LoVo (cell line): Measurements from ENCODE around the gene CNPY1.

Source experiments
- DNase-seq: peaks from one replicate; pipeline ENCODE4 v3.0.0-alpha.2; 2016; ENCODE audit warnings: low spot score

The CNPY1 gene

DNA sequence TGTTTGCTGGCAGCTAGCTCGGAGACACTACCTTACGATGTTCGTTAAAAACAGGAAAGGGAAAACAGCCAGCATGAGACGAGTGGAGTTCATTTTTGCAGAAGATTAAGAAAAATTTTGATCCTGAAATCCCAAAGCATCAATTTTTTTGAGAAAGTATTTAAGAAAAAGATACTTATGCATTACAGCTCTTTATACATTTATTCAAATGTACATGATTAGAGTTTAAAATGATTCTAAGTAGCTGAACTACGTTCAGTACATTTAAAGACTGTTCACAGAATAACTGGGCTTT lies 34.7 kb downstream of the CNPY1 start:
- DNase-seq: no peak

DNA sequence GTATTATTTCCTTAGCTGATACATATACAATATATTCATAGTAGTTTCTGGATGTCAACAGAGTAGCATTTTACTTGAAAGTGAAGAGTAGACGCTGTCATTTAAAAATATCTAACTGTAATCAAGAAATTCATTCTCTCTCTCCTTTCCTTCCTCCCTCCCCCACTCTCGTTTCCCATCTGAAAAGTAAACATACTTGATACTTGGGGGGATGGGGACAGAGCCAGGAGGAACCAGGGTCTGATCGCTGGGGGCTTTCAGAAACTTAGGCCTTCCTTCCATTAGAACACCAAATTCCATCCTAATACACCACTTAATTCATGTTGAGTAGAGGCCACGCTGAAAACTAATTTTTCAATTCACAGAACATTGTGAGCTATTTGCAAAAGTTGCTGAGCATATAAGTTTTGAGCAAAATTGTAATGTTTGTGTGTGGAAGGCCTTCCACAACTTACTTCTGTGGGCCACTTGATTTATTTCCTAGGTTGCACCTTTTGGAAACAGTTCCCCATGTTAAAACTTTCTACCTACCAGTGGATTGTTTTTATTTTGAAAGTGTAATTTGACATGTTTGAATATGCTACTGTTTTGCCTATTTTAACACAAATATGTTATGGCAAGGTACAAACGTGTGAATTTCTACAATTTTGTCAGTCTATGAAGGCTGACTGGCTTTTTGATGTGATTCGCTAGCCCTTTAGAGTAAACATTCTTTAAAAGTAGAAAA lies 35.2 kb downstream of the CNPY1 start:
- no peak for DNase-seq

DNA sequence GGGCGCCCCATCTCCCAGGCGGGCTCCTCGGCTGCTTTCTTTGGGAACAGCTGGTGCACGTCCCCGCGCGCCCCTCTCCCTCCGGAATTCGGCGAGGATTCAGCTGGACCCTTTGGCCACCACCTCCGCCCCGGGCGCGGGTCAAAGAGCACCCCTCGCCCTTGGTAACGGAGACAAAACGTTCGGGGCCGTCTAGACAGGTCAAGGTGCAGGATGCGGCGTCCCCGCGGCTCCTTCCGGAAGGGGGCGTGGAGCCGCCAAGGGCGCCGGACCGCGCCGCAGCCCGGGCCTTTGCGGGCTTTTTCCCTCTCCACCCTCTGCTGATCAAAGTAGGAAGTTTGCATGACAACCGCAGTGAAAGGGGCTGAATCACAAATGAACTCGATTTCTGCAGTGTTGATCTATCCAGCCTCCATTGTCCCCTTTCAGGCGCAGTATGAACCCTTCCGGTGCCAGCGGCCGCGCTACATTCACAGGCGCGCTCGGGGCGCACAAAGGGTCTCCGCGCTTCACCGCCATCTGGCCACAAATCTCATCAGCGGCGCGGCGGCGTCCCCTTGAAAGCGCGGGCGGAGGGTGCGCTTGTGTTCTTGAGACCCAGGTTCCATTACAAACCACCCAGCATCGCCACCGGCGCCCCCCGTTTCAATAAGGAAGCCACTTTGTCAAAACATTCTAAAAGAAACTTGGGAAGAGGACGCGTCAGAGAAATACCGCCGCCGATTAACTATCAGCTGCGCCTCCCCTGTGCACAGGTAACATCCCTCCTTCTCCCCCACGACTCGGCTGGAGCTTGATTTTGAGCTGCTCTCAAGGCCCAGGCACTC lies 36.4 kb downstream of the CNPY1 start:
- DNase-seq: no peak

DNA sequence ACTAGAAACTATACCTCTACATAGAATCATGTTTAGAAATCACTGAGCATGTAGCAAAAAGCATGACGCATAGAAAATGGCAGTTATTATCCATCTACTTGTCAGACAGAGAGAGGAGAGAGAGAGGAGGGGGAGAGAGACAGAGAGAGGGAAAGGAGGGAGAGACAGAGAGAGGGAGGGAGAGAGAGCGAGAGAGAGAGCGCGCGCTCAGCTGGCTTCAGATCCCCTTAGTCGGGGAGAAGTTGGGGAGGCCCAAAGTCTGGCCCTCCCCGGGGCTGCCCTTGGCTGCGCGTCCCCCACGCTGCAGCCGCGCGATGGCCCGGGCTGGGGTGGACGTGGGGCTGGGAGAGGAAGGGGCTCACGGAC lies 37.0 kb downstream of the CNPY1 start:
- no peak for DNase-seq

DNA sequence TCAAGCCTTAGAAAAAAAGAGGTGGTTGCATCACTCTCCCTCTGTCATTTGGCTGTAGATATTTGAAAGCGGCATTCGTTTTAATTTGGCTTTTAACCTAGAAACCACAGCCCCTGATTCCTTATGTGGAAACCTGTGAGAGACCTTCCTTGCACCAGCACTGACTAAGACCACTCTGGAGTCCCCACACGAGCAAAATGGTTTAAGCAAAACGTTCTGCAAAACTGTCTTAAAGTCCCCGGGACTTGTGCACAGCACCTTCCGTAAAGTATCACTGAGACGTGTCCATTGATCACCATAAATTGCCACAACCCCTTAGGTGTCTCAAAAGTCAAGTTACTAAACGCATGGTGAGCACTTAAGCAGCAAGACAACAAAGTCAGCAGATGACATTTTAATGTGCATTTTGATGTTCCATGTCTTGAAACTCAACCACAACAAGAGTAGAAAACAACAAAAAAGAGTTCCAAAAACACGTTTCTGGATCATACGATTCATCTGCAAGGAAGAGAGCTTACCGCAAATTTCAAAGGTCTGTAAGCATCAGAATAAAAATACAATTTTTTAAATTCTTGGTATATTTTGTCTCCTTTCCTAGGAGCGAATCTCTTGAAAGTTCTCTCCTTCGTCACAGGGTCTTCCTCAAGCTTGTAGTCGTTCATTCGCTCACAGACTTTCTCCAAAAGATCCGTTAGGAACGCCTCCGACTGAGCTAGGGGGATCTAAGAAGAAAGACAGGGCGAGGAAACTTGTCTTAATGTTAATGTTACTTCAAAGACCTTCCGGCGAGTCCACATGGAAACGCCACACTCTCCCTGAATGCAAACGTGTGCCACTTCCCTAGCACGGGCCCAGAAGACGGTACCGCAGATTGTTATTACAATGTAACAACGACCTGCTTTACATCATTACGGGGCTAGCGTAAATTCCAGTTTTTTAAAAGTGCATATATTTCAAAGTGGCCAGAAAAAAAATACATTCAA lies 37.7 kb downstream of the CNPY1 start:
- no peak for DNase-seq

DNA sequence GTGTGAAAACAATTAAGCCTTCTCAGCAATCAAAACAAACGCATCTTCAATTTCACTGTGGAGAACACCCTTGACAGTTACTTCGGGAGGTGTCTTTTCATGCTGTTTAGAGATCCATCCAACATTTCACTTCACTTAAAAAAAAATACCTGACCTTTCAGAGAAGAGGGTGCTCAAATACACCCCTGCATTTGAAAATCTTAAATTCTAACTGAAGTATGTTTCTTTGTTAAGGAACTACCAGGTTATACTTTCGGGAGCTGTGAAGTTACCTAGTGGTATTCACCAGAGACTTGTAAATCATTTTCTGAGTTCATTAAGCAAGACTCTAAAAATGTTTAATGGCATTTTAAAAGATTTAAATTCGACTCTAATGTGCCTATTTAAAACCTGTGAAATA lies 38.8 kb downstream of the CNPY1 start:
- no peak for DNase-seq

DNA sequence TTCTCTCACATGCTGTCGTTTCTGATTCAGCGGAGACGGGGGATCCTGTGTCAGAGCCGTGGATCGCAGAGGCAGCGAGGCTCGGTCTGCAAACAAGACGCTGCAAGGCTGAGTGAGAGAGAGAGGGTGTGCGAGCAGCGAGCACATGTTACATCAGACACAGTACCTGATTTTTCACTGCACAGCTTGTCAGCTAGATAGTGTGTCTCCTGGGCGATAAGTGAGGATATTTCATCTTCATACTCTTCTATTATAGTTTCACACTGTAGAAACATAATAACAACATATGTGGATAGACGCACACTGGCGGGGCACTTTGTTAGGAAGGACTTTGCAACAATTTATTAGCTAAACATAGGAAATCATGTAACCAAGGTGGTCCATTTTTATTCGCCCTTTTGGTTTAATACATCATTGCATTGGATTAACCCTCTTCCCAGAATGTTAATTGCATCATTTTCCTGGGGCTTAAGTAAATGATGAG lies 39.5 kb downstream of the CNPY1 start:
- no peak for DNase-seq

DNA sequence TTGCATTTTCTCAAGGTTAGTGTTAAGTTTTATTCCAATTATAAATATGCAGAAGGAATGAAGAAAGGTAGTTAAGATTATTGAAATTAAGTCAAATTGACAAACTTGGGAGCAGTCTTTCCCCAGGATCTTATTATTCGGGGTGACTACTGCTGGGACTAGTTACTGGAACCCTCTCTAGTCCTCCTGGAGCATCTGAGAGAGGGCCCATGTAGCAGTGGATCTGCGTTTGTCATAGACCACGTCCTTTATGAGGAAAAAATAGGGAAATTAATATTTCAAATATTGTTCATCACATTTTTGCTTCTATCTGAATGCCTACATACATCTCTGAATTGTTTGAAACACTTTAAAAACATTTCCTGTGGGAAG lies 41.0 kb downstream of the CNPY1 start:
- DNase-seq: no peak

DNA sequence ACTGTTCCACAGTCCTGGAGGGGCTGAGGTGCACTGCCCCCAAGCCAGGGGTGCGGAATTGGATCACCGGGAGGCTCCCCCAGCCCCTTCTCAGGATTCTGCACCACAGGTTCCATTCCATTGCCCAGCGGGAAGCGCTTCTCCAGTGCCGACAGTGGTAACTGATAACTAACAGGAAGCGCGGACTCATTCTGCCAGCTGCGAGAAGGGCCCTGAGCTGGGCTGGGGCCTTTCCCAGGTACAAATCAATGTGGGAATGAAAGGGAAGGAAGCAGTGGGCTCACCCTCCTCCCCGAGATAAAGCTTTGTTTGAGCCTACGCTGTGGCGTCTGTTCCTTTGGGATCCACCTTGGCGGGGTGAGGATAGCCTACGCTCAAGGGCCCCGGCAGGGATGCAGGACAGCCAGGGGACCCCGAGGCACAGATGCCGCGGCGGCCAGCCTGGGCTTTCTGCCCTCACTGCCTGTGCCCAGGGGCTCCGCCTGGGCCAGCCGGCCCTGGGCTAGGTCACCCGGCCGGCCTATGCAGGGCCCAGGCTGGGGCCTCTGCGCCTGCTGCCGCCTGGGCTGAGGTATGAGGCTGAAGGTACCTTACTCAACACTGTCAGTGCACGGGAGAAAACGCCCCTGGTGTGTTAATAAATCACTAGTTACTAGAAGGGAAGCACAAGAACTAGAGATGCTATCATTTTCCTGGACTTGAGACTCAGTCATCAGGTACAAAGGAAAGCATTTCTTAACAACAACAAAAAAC lies 49.0 kb downstream of the CNPY1 start:
- DNase-seq: no peak

DNA sequence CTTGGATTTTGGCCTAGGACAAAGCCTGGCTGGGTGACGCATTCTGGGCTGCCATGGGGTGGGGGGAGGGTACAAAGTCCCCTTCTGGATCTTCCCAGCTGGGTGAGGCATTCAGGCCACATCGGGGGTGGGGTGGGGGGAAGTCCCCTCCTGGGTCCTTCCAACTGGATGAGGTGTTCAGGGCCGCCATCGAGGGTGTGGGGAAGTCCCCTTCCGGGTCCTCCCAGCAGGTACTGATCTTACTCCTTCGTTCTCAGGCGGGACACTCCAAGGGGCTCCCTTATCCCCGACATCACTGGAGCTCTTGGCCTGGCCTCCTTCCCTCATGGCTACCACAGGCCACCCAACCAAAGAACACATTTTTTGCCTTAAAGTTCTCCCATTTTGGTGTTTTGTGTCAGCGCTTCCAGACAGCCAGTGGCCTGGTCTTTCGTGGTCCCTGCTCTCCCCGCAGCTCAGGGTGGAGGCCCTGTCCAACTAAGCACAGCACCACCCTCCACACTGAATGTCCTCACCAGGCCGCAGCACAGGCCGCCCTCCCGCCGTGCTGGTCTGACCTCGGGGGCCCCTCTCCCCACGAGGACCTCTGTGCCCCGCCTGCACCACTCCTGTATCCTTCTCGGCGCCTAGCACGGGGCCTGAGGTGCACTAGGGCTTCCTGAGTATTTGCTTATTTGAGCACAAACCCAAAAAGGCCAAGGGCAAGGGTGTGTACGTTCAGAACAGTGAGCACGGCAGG lies 49.9 kb downstream of the CNPY1 start:
- DNase-seq: no peak

DNA sequence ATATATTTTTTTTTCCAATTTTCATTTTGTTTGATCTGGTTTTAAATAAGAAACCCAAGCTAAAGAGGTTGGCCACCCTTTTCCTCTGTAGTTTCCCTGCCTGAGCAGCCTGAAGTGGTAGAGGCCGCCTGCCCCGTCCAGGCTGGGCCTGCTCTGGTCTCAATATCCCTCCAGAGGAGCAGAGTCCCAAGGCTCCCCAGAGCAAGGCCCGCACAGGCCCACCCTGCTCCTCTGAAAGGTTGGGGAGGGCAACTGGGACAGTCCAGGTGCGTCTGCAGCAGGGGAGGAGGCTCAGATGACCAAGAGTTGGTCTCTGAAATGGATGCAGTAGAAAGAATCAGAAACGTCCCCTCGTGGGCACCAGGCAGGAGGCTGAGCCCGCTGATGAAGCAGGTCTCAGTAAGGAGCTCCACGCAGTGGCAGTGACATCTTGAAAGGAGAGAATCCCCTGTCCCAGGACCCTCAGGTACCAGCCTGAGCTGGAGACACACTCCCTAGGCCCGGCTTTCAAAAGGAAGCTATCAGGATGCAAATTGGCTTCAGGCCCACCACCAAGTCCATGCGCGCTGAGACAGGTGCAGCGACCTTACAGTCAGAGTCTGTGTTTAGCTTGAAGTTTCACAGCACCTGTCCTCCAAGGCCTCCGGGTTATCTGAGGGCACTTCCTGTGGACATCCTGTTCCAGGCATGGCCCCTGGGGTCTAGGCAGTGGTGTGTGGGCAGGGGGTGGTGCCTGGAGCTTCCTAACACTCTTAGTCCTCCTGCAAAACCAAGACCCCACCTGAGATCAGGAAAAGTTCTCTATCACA lies 50.7 kb downstream of the CNPY1 start:
- no peak for DNase-seq

DNA sequence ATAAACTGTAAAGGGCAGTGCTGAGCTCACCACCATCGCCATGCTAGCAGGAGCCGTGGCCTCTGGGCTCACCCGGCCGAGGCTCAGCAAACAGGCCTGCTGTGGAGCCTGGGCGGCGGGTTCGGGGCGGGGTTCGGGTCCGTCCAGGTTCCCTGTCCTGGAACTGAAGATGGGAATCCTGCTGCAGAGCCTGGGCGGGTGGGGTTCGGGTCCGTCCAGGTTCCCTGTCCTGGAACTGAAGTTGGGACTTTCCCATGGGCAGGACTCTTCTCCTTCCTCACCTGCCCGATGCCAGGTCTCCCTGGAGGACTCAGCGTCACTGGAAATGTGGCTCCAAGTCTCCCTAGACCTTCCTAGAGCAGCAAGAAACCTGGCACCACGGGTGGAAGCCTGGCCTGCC lies 51.8 kb downstream of the CNPY1 start:
- no peak for DNase-seq

DNA sequence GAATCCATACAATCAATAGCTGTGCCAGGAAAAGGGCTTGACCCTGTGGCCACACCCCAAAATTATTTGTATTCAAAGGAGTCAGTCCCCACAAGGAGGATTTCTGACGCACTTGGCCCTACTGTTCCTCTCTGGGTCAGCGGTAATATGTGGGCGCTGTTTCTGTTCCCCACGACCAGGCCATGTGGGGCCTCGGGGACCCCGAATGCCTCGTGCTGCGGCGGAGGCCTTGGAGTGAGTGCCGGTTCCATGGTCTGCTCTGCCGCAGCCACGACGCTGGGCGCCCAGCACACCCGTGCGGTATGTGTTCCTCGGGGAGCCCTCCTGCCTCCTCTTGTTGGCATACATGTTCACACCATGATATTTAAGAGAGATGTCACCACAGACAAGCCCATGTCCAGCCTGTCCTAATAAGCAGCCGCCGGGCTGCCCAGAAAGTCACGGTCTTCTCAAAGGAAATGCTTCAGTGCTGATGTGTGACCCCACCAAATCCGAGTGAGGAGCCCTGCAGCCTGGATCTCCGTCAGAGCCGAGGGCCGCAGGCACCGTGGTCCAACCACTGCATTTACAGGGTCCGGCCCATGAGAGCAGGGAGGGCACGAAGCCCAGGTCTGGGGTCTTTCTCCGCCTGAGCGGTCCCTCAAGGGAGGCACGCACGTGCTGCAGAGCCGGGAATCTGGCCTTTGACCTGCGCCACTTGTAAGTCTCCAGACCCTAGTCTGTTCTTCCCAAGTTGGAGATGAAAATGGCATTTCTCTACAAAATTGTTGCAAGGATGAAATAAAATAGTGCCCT lies 52.4 kb downstream of the CNPY1 start:
- DNase-seq: no peak

DNA sequence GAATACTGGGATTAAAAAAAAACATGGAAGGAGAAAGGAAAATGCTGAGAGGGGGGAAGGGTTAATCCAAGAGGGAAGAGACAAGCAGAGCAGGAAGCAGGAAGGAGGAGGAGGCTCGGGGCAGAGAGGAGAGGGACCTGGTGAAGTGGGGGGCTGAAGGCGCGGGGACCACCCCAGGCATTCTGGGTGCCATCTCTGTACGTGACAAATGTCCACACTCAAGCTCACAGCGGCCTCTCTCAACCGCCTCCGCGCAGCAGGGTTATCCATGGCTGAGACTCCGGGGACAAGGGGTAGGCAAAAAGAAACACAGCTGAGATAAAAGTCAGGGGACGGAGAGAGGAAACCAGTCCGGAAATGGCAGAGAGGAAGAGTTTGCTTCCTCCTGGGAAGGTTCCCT lies 54.5 kb downstream of the CNPY1 start:
- no peak for DNase-seq

DNA sequence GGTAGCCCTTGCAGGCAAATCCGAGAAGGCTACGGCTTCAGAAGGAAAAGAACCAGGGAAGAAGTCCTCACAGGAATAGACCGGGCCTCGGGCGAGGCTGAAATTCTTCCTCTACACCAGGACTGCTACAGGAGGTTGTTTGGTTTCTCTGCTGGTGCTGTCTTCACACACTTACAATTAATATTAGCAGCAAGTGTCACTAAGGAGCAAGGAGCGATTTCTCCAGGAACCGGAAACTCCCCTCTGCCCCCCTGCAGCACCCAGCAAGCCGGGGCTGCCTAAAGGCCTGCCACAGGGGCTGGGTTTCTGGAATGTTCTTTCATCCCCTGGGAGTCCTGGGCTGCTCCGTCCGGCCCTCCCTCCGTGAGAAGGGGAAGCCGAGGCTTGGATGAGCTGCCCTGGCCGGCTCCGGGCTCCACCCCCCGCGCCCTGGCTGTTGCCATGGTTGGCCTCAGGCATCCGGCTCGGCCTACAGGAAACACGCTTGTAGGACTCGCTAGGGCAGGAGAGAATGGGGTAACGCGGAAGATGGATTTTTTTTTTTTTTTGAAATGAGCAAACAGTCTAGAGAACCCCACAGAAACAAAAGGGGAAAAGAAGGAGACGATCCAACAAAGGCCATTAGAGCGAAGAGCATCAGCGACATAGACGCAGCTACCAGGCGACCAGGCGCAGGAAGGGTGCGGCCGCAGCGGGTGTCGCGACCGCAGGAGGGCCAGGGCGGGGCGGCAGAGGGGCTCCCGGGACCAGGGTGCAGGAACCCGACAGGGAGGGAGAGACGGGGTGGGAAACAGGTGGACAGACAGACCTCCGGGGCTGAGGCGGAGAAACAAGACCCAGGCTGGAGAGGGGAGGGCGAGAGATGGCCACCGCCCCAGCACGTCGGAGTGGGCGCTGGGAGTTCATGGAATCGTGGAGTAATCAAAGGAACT lies 55.4 kb downstream of the CNPY1 start:
- DNase-seq: no peak

DNA sequence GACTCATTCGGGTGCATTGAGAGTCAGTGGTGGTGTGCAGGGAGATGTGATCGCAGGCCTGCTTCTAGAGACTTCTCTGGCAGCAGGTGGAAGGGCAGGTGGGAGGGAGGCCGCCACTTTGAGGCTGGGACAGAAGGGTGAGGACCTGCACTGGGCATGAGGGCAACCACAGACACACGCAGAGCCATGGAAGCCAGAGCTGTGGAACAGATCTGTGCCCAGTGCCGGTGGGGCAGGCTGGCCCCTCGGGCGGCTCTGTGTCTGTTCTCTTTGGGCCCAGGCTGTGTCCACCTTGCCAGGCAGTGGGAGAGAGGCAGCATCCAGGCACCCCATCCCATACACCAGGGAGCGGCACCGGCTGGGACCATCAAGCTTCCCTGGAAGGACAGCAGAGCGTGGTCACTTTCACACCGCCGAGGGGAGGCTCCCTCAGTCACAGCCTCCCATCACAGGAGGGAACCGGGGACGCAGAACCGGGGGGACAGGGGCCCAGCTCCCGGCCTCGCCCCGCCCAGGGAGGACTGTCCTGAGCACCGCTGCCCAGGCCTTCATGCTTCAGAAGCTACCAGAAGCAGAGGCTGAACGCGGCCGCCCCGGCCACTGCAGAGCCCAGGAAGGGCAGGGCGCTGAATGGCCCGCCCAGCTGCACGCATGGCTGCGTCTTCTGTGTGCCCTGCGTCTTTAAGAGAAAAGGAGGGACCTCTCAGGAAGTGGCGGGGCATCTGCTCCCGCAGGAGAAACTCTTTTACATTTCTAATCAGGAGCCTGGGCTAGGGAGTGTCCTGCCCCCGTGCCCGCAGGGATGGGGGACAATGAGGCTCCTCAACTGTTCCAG lies 56.3 kb downstream of the CNPY1 start:
- DNase-seq: no peak

DNA sequence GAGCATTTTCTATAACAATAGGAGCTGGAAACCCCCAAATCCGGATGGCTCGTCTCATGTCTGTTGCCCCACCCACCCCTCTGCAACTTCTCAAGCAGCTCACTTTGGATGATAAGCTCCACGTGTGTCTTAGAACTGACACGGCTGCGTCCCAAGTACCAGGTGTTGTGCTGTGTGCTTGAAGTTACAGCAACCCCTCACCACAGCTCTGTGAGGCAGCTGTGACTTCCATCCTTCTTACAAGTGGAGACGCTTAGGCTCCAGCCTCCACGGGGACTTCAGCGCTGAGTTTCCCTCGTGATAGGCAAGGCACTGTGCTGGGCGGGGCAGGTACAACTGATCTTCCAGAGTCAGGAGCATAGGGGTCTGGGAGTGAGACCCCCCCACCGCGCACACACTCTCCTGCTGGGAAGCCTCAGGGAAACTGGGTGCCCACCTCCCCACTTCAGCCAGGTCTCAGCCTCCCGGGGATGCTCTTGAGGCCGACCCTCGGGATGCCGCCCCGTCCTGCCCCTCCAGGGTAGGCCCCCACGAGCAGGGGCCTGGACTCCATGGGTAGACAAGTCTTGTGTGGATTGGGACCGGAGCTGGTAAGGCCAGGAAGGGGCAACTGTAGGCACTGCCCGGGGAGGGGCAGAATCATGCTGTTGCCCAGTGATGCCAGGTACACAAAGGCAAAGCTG lies 57.1 kb downstream of the CNPY1 start:
- DNase-seq: no peak
